Activated T-helper 1 cell treated with Interleukin-2 at 50 U/mL for 16 hours (primary cell): ENCODE data around the gene HNRNPH1.

Experiments used
- DNase-seq: peaks from one replicate; pipeline ENCODE4 v3.0.0-alpha.2; 2020; ENCODE audit warnings: low read depth

Gene HNRNPH1

GRCh38 chr5:179623906-179624741, 653 bp upstream of the HNRNPH1 start:
- peak; percentile 19 for DNase-seq

- no peak for DNase-seq
Measured at GRCh38 chr5:179621551-179622214, 1.8 kb downstream of the HNRNPH1 start.

- no peak for DNase-seq
Measured at GRCh38 chr5:179620703-179621350, 2.6 kb downstream of the HNRNPH1 start.

GRCh38 chr5:179620293-179620692, 3.2 kb downstream of the HNRNPH1 start:
- no peak for DNase-seq

GRCh38 chr5:179619776-179620175, 3.7 kb downstream of the HNRNPH1 start:
- no peak for DNase-seq

- no peak for DNase-seq
Measured at GRCh38 chr5:179618923-179619554, 4.4 kb downstream of the HNRNPH1 start.

- DNase-seq = no peak
Measured at GRCh38 chr5:179617930-179618329, 5.5 kb downstream of the HNRNPH1 start.

GRCh38 chr5:179616002-179616594, 7.4 kb downstream of the HNRNPH1 start:
- DNase-seq = no peak

- DNase-seq = no peak
Measured at GRCh38 chr5:179615203-179615602, 8.3 kb downstream of the HNRNPH1 start.

GRCh38 chr5:179614745-179615144, 8.7 kb downstream of the HNRNPH1 start:
- no peak for DNase-seq

GRCh38 chr5:179613460-179614071, 9.9 kb downstream of the HNRNPH1 start:
- no peak for DNase-seq

- DNase-seq = no peak
Measured at GRCh38 chr5:179612577-179613459, 10.7 kb downstream of the HNRNPH1 start.

- DNase-seq = no peak
Measured at GRCh38 chr5:179610903-179611265, 12.6 kb downstream of the HNRNPH1 start.

- no peak for DNase-seq
Measured at GRCh38 chr5:179610109-179610902, 13.2 kb downstream of the HNRNPH1 start.

GRCh38 chr5:179609834-179610108, 13.7 kb downstream of the HNRNPH1 start:
- no peak for DNase-seq

GRCh38 chr5:179608131-179608581, 15.3 kb downstream of the HNRNPH1 start:
- DNase-seq = peak; percentile 23

- no peak for DNase-seq
Measured at GRCh38 chr5:179607160-179607931, 16.1 kb downstream of the HNRNPH1 start.

- DNase-seq = no peak
Measured at GRCh38 chr5:179606910-179607159, 16.6 kb downstream of the HNRNPH1 start.

- no peak for DNase-seq
Measured at GRCh38 chr5:179606071-179606909, 17.2 kb downstream of the HNRNPH1 start.
